ENCODE results near the gene MAPKAPK5.

Gene MAPKAPK5

GRCh38 chr12:111886662-111887545 lies 44.9 kb downstream of the MAPKAPK5 start:
- no peak for ATAC-seq (ENCODE audit: insufficient read depth, low read depth)
- Histone ChIP-seq H4K20me1 (ENCODE audit: insufficient read depth, low read length) (0 out of 2 replicates have a peak, but pooled peaks cover 3% of the 10 kb centered on the region), H3K4me2 (ENCODE audit: insufficient read depth, low read length) (no peak overlapping the region), H2AFZ (ENCODE audit: low read depth, low read length) (no peak overlapping the region), H3K9me3 (ENCODE audit: insufficient read depth, low read length, severe bottlenecking) (no peaks in the 10 kb centered on the region), H3K36me3 (ENCODE audit: insufficient read depth, low read length) (peaks cover 95% of the 10 kb centered on the region), H3K4me1 (ENCODE audit: insufficient read depth, low read length) (no peaks in the 10 kb centered on the region), H3K27ac (ENCODE audit: low read length) (no peak overlapping the region), H3K27me3 (ENCODE audit: insufficient read depth, low read length, poor library complexity) (no peaks in the 10 kb centered on the region), H3K4me3 (ENCODE audit: low read depth in 1 of 2, low read length in 2 of 2) (no peak overlapping the region), H3K9ac (ENCODE audit: low read depth, low read length) (no peak overlapping the region), H3K79me2 (ENCODE audit: insufficient read depth, low read length) (no peaks in the 10 kb centered on the region)
- no peak for DNase-seq
- TF ChIP-seq CTCF (IDR thresholded peaks at IDR 0.05; ENCODE audit: borderline replicate concordance, extremely low read depth, low read length, poor library complexity, severe bottlenecking) = no peak
- TF ChIP-seq EZH2 (IDR thresholded peaks at IDR 0.05; ENCODE audit: borderline replicate concordance, low read depth, low read length, severe bottlenecking) = no peak

- H3K27ac ChIP-seq (ENCODE audit: low read length) = no peak overlapping the region
- no peaks in the 10 kb centered on the region for H3K79me2 ChIP-seq (ENCODE audit: insufficient read depth, low read length)
- no peak for TF ChIP-seq EZH2 (IDR thresholded peaks at IDR 0.05; ENCODE audit: borderline replicate concordance, low read depth, low read length, severe bottlenecking)
- TF ChIP-seq CTCF (IDR thresholded peaks at IDR 0.05; ENCODE audit: borderline replicate concordance, extremely low read depth, low read length, poor library complexity, severe bottlenecking) = no peak
- no peak overlapping the region for H2AFZ ChIP-seq (ENCODE audit: low read depth, low read length)
- DNase-seq (no peak), ATAC-seq (ENCODE audit: insufficient read depth, low read depth) (no peak)
- no peak overlapping the region for H3K4me3 ChIP-seq (ENCODE audit: low read depth in 1 of 2, low read length in 2 of 2)
- H4K20me1 ChIP-seq (ENCODE audit: insufficient read depth, low read length) = 0 out of 2 replicates have a peak, but pooled peaks cover 3% of the 10 kb centered on the region
- H3K27me3 ChIP-seq (ENCODE audit: insufficient read depth, low read length, poor library complexity) = no peaks in the 10 kb centered on the region
- no peak overlapping the region for H3K4me2 ChIP-seq (ENCODE audit: insufficient read depth, low read length)
- H3K4me1 ChIP-seq (ENCODE audit: insufficient read depth, low read length) = no peaks in the 10 kb centered on the region
- H3K36me3 ChIP-seq (ENCODE audit: insufficient read depth, low read length) = peaks cover 96% of the 10 kb centered on the region
- H3K9me3 ChIP-seq (ENCODE audit: insufficient read depth, low read length, severe bottlenecking) = no peaks in the 10 kb centered on the region
- H3K9ac ChIP-seq (ENCODE audit: low read depth, low read length) = no peak overlapping the region
Measured at GRCh38 chr12:111887926-111888745, 46.1 kb downstream of the MAPKAPK5 start.

- Histone ChIP-seq H3K4me1 (ENCODE audit: insufficient read depth, low read length) (no peaks in the 10 kb centered on the region), H4K20me1 (ENCODE audit: insufficient read depth, low read length) (no peaks in the 10 kb centered on the region), H3K9ac (ENCODE audit: low read depth, low read length) (no peak overlapping the region), H3K4me3 (ENCODE audit: low read depth in 1 of 2, low read length in 2 of 2) (no peak overlapping the region), H3K9me3 (ENCODE audit: insufficient read depth, low read length, severe bottlenecking) (no peaks in the 10 kb centered on the region), H3K27ac (ENCODE audit: low read length) (no peak overlapping the region), H2AFZ (ENCODE audit: low read depth, low read length) (no peak overlapping the region), H3K27me3 (ENCODE audit: insufficient read depth, low read length, poor library complexity) (no peaks in the 10 kb centered on the region), H3K79me2 (ENCODE audit: insufficient read depth, low read length) (no peaks in the 10 kb centered on the region), H3K36me3 (ENCODE audit: insufficient read depth, low read length) (peaks cover 73% of the 10 kb centered on the region), H3K4me2 (ENCODE audit: insufficient read depth, low read length) (no peak overlapping the region)
- ATAC-seq (ENCODE audit: insufficient read depth, low read depth) = no peak
- TF ChIP-seq CTCF (IDR thresholded peaks at IDR 0.05; ENCODE audit: borderline replicate concordance, extremely low read depth, low read length, poor library complexity, severe bottlenecking) (no peak), EZH2 (IDR thresholded peaks at IDR 0.05; ENCODE audit: borderline replicate concordance, low read depth, low read length, severe bottlenecking) (no peak)
- no peak for DNase-seq
Measured at GRCh38 chr12:111893287-111893686, 51.3 kb downstream of the MAPKAPK5 start.

All from DND-41 (cell line).